ENCODE measurements around the gene LRRC71.

The LRRC71 gene

DNA sequence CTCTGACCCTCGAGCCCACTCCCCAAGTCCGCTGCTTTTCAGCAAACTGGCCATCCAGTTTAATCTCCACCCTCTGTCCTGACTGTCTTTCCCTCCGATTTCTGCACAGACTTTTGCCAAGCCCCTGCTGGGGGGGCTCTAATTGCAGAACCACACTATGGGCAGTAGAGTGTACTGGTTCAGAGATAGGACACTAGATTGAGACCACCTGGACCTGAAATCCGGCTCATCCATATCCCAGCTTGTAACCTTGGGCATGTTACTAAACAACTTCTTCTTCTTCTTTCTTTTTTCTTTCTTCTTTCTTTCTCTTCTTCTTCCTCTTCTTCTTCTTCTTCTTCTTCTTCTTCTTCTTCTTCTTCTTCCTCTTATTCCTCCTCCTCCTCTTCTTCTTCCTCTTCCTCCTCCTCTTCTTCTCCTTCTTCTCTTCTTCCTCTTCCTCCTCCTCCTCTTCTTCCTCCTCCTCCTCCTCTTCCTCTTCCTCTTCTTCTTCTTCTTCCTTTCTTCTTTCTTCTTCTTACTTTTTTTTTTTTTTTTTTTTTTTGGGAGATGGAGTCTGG, 7.7 kb downstream of the LRRC71 start:
- H3K4me3 ChIP-seq (ENCODE audit: low read depth, low read length): no peak overlapping the region
- H3K4me1 ChIP-seq (ENCODE audit: control insufficient read depth, insufficient read depth, low read length): no peaks in the 10 kb centered on the region; the same call in 1 of the 2 replicates
- H3K27ac ChIP-seq (ENCODE audit: extremely low read depth, low read depth, low read length): no peak overlapping the region
- ChIA-PET CTCF (interaction anchor here (0.6 to 11.9 kb wide), 38 partner anchors 8 to 302 kb away, joined by 3 to 199 read pairs (median 5); partner anchors contain the start of genes ISG20L2, METTL25B, NTRK1 and PEAR1), POLR2A (interaction anchor here (0.7 to 1.1 kb wide), 4 partner anchors 36 to 239 kb away, joined by 3 to 4 read pairs (median 4); partner anchors contain the start of genes ISG20L2 and METTL25B)
- H3K9me3 ChIP-seq (ENCODE audit: control insufficient read depth, insufficient read depth, low read depth, low read length): no peaks in the 10 kb centered on the region
- H3K36me3 ChIP-seq (ENCODE audit: control insufficient read depth in 2 of 2, insufficient read depth in 1 of 2, low read length in 2 of 2): no peaks in the 10 kb centered on the region
- TF ChIP-seq ZNF394 (tag by site-specific recombination; IDR thresholded peaks at IDR 0.05; ENCODE audit: borderline replicate concordance) (no peak), ZNF138 (tag by site-specific recombination; IDR thresholded peaks at IDR 0.05; ENCODE audit: borderline replicate concordance) (no peak), SP2 (tag by site-specific recombination; IDR thresholded peaks at IDR 0.05) (no peak), ZBTB8A (tag by site-specific recombination; IDR thresholded peaks at IDR 0.05) (no peak), ZNF202 (tag by site-specific recombination; IDR thresholded peaks at IDR 0.05; ENCODE audit: borderline replicate concordance) (no peak), HOXC10 (CRISPR knock-in tag; IDR thresholded peaks at IDR 0.05) (no peak), ZNF248 (tag by site-specific recombination; IDR thresholded peaks at IDR 0.05) (no peak), ZNF341 (tag by site-specific recombination; IDR thresholded peaks at IDR 0.05; ENCODE audit: low read depth) (no peak), ZIC2 (tag by site-specific recombination; IDR thresholded peaks at IDR 0.05) (no peak), ZNF610 (tag by site-specific recombination; IDR thresholded peaks at IDR 0.05; ENCODE audit: borderline replicate concordance) (no peak), GLIS2 (tag by site-specific recombination; IDR thresholded peaks at IDR 0.05) (no peak; the same call in 1 of the 2 replicates), ZFHX2 (tag by site-specific recombination; conservative IDR thresholded peaks at IDR 0.05) (no peak), SALL2 (tag by site-specific recombination; IDR thresholded peaks at IDR 0.05; ENCODE audit: borderline replicate concordance) (no peak), MEIS1 (CRISPR knock-in tag; IDR thresholded peaks at IDR 0.05; ENCODE audit: borderline replicate concordance) (no peak), ZEB2 (tag by site-specific recombination; IDR thresholded peaks at IDR 0.05) (no peak), ZNF529 (tag by site-specific recombination; IDR thresholded peaks at IDR 0.05; ENCODE audit: insufficient replicate concordance) (no peak), ZNF548 (tag by site-specific recombination; IDR thresholded peaks at IDR 0.05) (no peak), ZNF24 (tag by site-specific recombination; IDR thresholded peaks at IDR 0.05) (no peak), ZNF112 (tag by site-specific recombination; IDR thresholded peaks at IDR 0.05) (no peak), BCL11B (tag by site-specific recombination; IDR thresholded peaks at IDR 0.05; ENCODE audit: low read depth) (0 out of 2 replicates have a peak, but pooled peaks have one; percentile 3), GLIS1 (tag by site-specific recombination; IDR thresholded peaks at IDR 0.05) (0 out of 2 replicates have a peak, but pooled peaks have one; percentile 25), SCRT2 (tag by site-specific recombination; IDR thresholded peaks at IDR 0.05) (no peak), ZNF521 (tag by site-specific recombination; IDR thresholded peaks at IDR 0.05) (0 out of 2 replicates have a peak, but pooled peaks have one; percentile 43), ZNF132 (tag by site-specific recombination; IDR thresholded peaks at IDR 0.05; ENCODE audit: borderline replicate concordance) (no peak), ZNF624 (tag by site-specific recombination; IDR thresholded peaks at IDR 0.05) (no peak), ZNF837 (tag by site-specific recombination; IDR thresholded peaks at IDR 0.05) (no peak)
- TF ChIP-seq, protein P1, sequence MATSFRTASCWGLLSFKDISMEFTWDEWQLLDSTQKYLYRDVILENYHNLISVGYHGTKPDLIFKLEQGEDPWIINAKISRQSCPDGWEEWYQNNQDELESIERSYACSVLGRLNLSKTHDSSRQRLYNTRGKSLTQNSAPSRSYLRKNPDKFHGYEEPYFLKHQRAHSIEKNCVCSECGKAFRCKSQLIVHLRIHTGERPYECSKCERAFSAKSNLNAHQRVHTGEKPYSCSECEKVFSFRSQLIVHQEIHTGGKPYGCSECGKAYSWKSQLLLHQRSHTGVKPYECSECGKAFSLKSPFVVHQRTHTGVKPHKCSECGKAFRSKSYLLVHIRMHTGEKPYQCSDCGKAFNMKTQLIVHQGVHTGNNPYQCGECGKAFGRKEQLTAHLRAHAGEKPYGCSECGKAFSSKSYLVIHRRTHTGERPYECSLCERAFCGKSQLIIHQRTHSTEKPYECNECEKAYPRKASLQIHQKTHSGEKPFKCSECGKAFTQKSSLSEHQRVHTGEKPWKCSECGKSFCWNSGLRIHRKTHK (tag by site-specific recombination; IDR thresholded peaks at IDR 0.05): no peak
- TF ChIP-seq, protein P2, sequence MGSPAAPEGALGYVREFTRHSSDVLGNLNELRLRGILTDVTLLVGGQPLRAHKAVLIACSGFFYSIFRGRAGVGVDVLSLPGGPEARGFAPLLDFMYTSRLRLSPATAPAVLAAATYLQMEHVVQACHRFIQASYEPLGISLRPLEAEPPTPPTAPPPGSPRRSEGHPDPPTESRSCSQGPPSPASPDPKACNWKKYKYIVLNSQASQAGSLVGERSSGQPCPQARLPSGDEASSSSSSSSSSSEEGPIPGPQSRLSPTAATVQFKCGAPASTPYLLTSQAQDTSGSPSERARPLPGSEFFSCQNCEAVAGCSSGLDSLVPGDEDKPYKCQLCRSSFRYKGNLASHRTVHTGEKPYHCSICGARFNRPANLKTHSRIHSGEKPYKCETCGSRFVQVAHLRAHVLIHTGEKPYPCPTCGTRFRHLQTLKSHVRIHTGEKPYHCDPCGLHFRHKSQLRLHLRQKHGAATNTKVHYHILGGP (tag by site-specific recombination; IDR thresholded peaks at IDR 0.05): no peak
- TF ChIP-seq, protein P3, sequence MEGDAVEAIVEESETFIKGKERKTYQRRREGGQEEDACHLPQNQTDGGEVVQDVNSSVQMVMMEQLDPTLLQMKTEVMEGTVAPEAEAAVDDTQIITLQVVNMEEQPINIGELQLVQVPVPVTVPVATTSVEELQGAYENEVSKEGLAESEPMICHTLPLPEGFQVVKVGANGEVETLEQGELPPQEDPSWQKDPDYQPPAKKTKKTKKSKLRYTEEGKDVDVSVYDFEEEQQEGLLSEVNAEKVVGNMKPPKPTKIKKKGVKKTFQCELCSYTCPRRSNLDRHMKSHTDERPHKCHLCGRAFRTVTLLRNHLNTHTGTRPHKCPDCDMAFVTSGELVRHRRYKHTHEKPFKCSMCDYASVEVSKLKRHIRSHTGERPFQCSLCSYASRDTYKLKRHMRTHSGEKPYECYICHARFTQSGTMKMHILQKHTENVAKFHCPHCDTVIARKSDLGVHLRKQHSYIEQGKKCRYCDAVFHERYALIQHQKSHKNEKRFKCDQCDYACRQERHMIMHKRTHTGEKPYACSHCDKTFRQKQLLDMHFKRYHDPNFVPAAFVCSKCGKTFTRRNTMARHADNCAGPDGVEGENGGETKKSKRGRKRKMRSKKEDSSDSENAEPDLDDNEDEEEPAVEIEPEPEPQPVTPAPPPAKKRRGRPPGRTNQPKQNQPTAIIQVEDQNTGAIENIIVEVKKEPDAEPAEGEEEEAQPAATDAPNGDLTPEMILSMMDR (tag by site-specific recombination; IDR thresholded peaks at IDR 0.05): no peak; the same call in none of the 2 replicates
- TF ChIP-seq, protein P4, sequence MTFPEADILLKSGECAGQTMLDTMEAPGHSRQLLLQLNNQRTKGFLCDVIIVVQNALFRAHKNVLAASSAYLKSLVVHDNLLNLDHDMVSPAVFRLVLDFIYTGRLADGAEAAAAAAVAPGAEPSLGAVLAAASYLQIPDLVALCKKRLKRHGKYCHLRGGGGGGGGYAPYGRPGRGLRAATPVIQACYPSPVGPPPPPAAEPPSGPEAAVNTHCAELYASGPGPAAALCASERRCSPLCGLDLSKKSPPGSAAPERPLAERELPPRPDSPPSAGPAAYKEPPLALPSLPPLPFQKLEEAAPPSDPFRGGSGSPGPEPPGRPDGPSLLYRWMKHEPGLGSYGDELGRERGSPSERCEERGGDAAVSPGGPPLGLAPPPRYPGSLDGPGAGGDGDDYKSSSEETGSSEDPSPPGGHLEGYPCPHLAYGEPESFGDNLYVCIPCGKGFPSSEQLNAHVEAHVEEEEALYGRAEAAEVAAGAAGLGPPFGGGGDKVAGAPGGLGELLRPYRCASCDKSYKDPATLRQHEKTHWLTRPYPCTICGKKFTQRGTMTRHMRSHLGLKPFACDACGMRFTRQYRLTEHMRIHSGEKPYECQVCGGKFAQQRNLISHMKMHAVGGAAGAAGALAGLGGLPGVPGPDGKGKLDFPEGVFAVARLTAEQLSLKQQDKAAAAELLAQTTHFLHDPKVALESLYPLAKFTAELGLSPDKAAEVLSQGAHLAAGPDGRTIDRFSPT (tag by site-specific recombination; IDR thresholded peaks at IDR 0.05): no peak
